Stomach (tissue), 9 donors: ENCODE data around the gene AADAT. TPM values are rescaled to one million over a fixed set of nuclear protein-coding genes. Genes with fewer than 3 reads are reported as not detected.

Source experiments
- DNase-seq, 2 donors: peaks; one replicate each; pipeline versions ENCODE4 v3.0.0 to v3.0.0-alpha.2; 2013 to 2019
- H3K27ac ChIP-seq, 5 donors: fragments of 200-600 bp in 4 of 5; sonication (generic) in 4 of 5; one replicate each; pipeline ENCODE4 v1.5.1; 2013 to 2019; ENCODE audit warnings: mild to moderate bottlenecking in 1 of 5, moderate library complexity in 1 of 5
- H3K27me3 ChIP-seq, 3 donors: fragments of 200-600 bp; sonication (generic); one replicate each; pipeline ENCODE4 v1.5.1; 2017 to 2019; ENCODE audit warnings: mixed run types in 1 of 3
- H3K36me3 ChIP-seq, 4 donors: fragments of 200-600 bp; sonication (generic); 1 replicate in 3 of 4; 2 replicates in 1 of 4; pipeline ENCODE4 v1.5.1; 2016 to 2019
- H3K4me1 ChIP-seq, 4 donors: fragments of 200-600 bp; sonication (generic); one replicate each; pipeline ENCODE4 v1.5.1; 2016 to 2019
- H3K4me3 ChIP-seq, 4 donors: fragments of 200-600 bp; sonication (generic) in 3 of 4; one replicate each; pipeline ENCODE4 v1.5.1; 2016 to 2019; ENCODE audit warnings: mild to moderate bottlenecking in 1 of 4
- H3K9me3 ChIP-seq, 4 donors: fragments of 200-600 bp; sonication (generic); one replicate each; pipeline ENCODE4 v1.5.1; 2016 to 2019
- EP300 ChIP-seq: sonication (generic); formaldehyde crosslinking; IDR thresholded peaks from one replicate; pipeline ENCODE4 v1.6.1; 2017; ENCODE audit warnings: antibody characterized with exemption
- POLR2A ChIP-seq, 4 donors: fragments of 450-650 bp; IDR thresholded peaks; one replicate each; pipeline ENCODE4 v1.6.1; 2016; ENCODE audit warnings: antibody characterized with exemption in 4 of 4, control low read depth in 2 of 4, mild to moderate bottlenecking in 1 of 4, moderate library complexity in 1 of 4
- POLR2AphosphoS5 ChIP-seq, 3 donors: sonication (generic); formaldehyde crosslinking; IDR thresholded peaks; one replicate each; pipeline ENCODE4 v1.6.1; 2016; ENCODE audit warnings: antibody characterized with exemption in 3 of 3
- WGBS, 5 donors: extraction: QIAGEN DNeasy Blood & Tissue Kit in 3 of 5; methylation state at CpG; one replicate each; pipeline versions ENCODE4 v1.1.5 to v1.1.7; 2013 to 2018; 5-methylcytosine and 5-hydroxymethylcytosine counted together
- intact Hi-C: fragments of 100-400 bp; cut with DNase I; formaldehyde crosslinking; loops from one replicate; pipeline ENCODE4 v1.15.1; 2023; ENCODE audit warnings: low total_unique reads
- polyA plus RNA-seq, 3 donors: library from polyadenylated mRNA; stranded (reverse); fragments of 200-250 nt; gene quantifications; one replicate each; pipeline ENCODE4 v1.2.3, GENCODE V29; 2013
- total RNA-seq, 5 donors: library from RNA; depleted of rRNA; stranded (reverse); fragments of >200 nt; gene quantifications; one replicate each; pipeline versions ENCODE4 v1.1.0 to v1.2.3, GENCODE V29; 2014 to 2016
- TF ChIP-seq, protein P1 (sequence below), 7 experiments: fragments of 450-650 bp in 4 of 7; fragments of 200-600 bp in 3 of 7; sonication (generic) in 3 of 7; IDR thresholded peaks; one replicate each; pipeline ENCODE4 v1.5.1; 2016 to 2019; ENCODE audit warnings: antibody characterized with exemption in 7 of 7, control low read depth in 2 of 7, mild to moderate bottlenecking in 1 of 7
- donor health status: healthy with polysubstance abuse.
- donor health status: Bipolar disorder and iron deficiency.
- donor health status: healthy.

Gene AADAT
- total and polyA plus RNA-seq, 8 donors = 0.92 to 11.0 (median 3.1) TPM

GRCh38 chr4:170022211-170022610 is 67.5 kb downstream of the AADAT start:
- H3K27me3 ChIP-seq = peaks cover 0 to 8% (median 6%) of the 10 kb centered on the region in 3 donors
- H3K4me1 ChIP-seq = peaks cover 0 to 9% (median 3%) of the 10 kb centered on the region in 4 donors
- 86 to 98% (median 89%) methylated on average over 2 of the region's 2 CpGs for WGBS, 5 donors
- no peak overlapping the region for H3K4me3 ChIP-seq
- H3K27ac ChIP-seq = no peak overlapping the region
- intact Hi-C loops = no loop called here
- H3K9me3 ChIP-seq = no peaks in the 10 kb centered on the region
- TF ChIP-seq, protein P1, sequence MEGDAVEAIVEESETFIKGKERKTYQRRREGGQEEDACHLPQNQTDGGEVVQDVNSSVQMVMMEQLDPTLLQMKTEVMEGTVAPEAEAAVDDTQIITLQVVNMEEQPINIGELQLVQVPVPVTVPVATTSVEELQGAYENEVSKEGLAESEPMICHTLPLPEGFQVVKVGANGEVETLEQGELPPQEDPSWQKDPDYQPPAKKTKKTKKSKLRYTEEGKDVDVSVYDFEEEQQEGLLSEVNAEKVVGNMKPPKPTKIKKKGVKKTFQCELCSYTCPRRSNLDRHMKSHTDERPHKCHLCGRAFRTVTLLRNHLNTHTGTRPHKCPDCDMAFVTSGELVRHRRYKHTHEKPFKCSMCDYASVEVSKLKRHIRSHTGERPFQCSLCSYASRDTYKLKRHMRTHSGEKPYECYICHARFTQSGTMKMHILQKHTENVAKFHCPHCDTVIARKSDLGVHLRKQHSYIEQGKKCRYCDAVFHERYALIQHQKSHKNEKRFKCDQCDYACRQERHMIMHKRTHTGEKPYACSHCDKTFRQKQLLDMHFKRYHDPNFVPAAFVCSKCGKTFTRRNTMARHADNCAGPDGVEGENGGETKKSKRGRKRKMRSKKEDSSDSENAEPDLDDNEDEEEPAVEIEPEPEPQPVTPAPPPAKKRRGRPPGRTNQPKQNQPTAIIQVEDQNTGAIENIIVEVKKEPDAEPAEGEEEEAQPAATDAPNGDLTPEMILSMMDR (IDR thresholded peaks at IDR 0.05) = no peak
- no peak for TF ChIP-seq EP300
- no peak for TF ChIP-seq POLR2AphosphoS5 (IDR thresholded peaks at IDR 0.05)
- TF ChIP-seq POLR2A (IDR thresholded peaks at IDR 0.05) = no peak
- no peaks in the 10 kb centered on the region for H3K36me3 ChIP-seq
- DNase-seq = no peak

DNA sequence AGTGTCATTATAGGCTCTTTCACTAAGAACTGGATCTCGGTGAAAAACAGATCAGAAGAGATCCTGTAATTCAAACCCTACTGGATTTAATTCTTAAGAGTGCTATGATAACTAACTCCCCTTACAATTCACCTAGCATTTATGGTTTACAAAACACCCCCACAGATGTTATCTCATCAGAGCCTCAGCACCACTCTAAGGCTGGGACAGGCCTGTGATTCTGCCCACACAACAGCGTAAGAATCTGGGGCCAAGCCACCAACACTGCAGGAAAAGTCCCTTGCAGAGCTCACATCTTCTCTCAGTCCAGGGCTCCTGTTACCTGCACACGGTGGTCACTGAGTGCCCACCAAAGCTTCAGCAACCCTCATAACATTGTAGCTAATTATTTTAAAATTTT is 72.5 kb downstream of the AADAT start:
- no peak for DNase-seq
- TF ChIP-seq POLR2A (IDR thresholded peaks at IDR 0.05) = no peak
- TF ChIP-seq, protein P1 (IDR thresholded peaks at IDR 0.05) = no peak
- no peak for TF ChIP-seq EP300
- TF ChIP-seq POLR2AphosphoS5 (IDR thresholded peaks at IDR 0.05) = no peak
- H3K9me3 ChIP-seq = no peaks in the 10 kb centered on the region

DNA sequence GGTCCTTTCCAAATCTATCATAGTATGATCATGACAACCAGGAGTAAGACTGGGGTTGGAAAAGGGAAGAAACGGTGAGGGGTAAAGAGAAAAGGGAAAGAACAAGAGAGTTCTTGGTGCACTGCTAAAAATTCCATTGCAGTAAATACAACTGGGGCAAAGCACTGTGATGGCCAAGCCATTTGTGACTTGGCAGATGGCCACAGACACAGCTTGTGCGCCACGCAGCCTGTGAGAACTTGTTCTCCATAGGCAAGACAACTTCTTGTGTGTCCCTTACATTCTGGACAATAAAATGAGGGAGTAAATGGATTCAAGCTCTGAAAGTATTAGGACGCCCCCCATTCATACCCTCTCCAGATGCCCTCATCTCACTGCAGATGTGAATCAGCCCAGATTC is 74.5 kb downstream of the AADAT start:
- no peaks in the 10 kb centered on the region for H3K9me3 ChIP-seq
- H3K27me3 ChIP-seq = no peaks in the 10 kb centered on the region
- H3K4me1 ChIP-seq = no peaks in the 10 kb centered on the region
- 65 to 89% (median 84%) methylated on average over 4 of the region's 4 CpGs for WGBS, 5 donors
- H3K4me3 ChIP-seq = no peak overlapping the region
- H3K27ac ChIP-seq = no peak overlapping the region
- H3K36me3 ChIP-seq = no peaks in the 10 kb centered on the region
- no peak for TF ChIP-seq POLR2A (IDR thresholded peaks at IDR 0.05)
- TF ChIP-seq, protein P1 (IDR thresholded peaks at IDR 0.05) = no peak
- no peak for TF ChIP-seq POLR2AphosphoS5 (IDR thresholded peaks at IDR 0.05)
- TF ChIP-seq EP300 = no peak
- intact Hi-C loops = no loop called here
- peak in 1 of 2 donors; percentile 17 for DNase-seq

More for the DNA sequence above, 72.5 kb downstream of the AADAT start:
- H3K27me3 ChIP-seq = no peaks in the 10 kb centered on the region
- H3K4me3 ChIP-seq = no peak overlapping the region
- 72 to 83% (median 73%) methylated on average over 3 of the region's 3 CpGs for WGBS, 5 donors
- no peak overlapping the region for H3K27ac ChIP-seq
- intact Hi-C loops = no loop called here
- H3K36me3 ChIP-seq = no peaks in the 10 kb centered on the region
- no peaks in the 10 kb centered on the region for H3K4me1 ChIP-seq

DNA sequence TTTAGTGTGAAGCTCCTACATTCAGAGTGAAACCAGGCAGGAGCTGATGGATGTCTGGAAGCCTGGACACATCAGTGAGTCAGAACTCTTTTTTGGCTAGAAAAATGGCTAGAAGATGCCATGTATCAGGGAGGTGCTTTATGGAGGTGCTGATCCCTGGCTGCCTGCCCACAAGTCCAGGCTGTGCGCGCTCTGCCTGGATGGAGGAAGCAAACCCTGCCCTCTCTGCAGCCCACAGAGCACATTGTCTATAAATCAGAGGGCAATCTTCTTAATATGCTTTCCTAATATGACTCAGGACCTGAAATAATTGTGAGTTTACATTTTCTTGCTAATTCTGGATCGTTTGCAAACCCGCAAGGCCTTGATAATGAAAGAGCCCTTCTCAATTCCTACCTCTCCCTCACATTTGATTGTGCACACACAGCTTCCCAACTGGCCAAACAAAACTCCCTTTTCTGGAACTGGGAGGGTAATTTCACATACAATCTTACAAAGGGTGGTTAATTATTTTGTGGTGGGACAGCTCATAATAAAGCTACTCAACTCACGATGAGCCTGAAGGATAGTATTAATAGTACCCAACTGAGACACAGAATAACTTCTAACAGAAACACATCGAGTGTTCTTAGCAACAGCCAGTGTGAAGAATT is 75.3 kb downstream of the AADAT start:
- Histone ChIP-seq H3K27me3 (no peaks in the 10 kb centered on the region), H3K9me3 (no peaks in the 10 kb centered on the region), H3K4me3 (no peak overlapping the region), H3K27ac (no peak overlapping the region), H3K36me3 (no peaks in the 10 kb centered on the region), H3K4me1 (no peaks in the 10 kb centered on the region)
- TF ChIP-seq, protein P1 (IDR thresholded peaks at IDR 0.05) = no peak
- TF ChIP-seq POLR2A (IDR thresholded peaks at IDR 0.05) = no peak
- no peak for TF ChIP-seq EP300
- TF ChIP-seq POLR2AphosphoS5 (IDR thresholded peaks at IDR 0.05) = no peak
- intact Hi-C loops = no loop called here
- 55 to 62% (median 60%) methylated on average over 6 of the region's 6 CpGs for WGBS, 5 donors
- DNase-seq = peak in 1 of 2 donors; percentile 15
